Subcutaneous abdominal adipose tissue (tissue), 5 donors: ENCODE measurements around the gene MRPL32.
"Not testable (repeated sequence)": the region's sequence is repeated elsewhere in the genome, so short reads cannot be mapped to it uniquely, and the experiment has no call there.

ENCODE experiments used
- H3K27ac ChIP-seq: one replicate; pipeline ENCODE4 v1.7.0; 2013; ENCODE audit warnings: low read depth, mild to moderate bottlenecking, inconsistent platforms, low read length, moderate library complexity
- H3K27me3 ChIP-seq, 5 donors: one replicate each; pipeline ENCODE4 v1.7.0; 2013; ENCODE audit warnings: low read length in 5 of 5, inconsistent platforms in 1 of 5; ENCODE audit not compliant: control insufficient read depth in 5 of 5, insufficient read depth in 4 of 5
- H3K36me3 ChIP-seq, 5 donors: one replicate each; pipeline ENCODE4 v1.7.0; 2013; ENCODE audit warnings: low read length in 5 of 5; ENCODE audit not compliant: control insufficient read depth in 5 of 5, insufficient read depth in 5 of 5
- H3K4me1 ChIP-seq, 5 donors: one replicate each; pipeline ENCODE4 v1.7.0; 2013; ENCODE audit warnings: low read length in 5 of 5, mild to moderate bottlenecking in 3 of 5, moderate library complexity in 1 of 5; ENCODE audit not compliant: control insufficient read depth in 5 of 5, insufficient read depth in 5 of 5
- H3K4me3 ChIP-seq, 5 donors: one replicate each; pipeline ENCODE4 v1.7.0; 2013; ENCODE audit warnings: low read length in 5 of 5, low read depth in 1 of 5
- H3K9ac ChIP-seq, 5 donors: one replicate each; pipeline ENCODE4 v1.7.0; 2013; ENCODE audit warnings: low read length in 5 of 5, mild to moderate bottlenecking in 4 of 5, moderate library complexity in 3 of 5
- H3K9me3 ChIP-seq, 5 donors: one replicate each; pipeline ENCODE4 v1.7.0; 2013; ENCODE audit warnings: low read length in 5 of 5; ENCODE audit not compliant: control insufficient read depth in 5 of 5
- donor health status: healthy.
- donor health status: healthy.
- donor health status: healthy.
- donor health status: healthy.
- donor health status: healthy.

MRPL32 gene

GRCh38 chr7:42931834-42932651, at the start of gene MRPL32, which contains the start of gene PSMA2:
MRPL32 (plus strand) TSS chr7:42932376; CDS start chr7:42932387, 11 bp downstream.
PSMA2 (minus strand) TSS chr7:42932174; CDS start chr7:42932158, 16 bp downstream.
- Histone ChIP-seq H3K27me3 (no peaks in the 10 kb centered on the region), H3K9ac (peak within 1 kb of the TSS; percentile 93 to 97 (median 94)), H3K36me3 (peaks cover 15 to 23% (median 18%) of the 10 kb centered on the region in 5 donors)

GRCh38 chr7:42883950-42884349, 48.2 kb upstream of the MRPL32 start:
- H3K9ac ChIP-seq, result no peak overlapping the region
- H3K4me3 ChIP-seq, result no peak overlapping the region
- peaks cover 0 to 16% (median 15%) of the 10 kb centered on the region in 5 donors for H3K4me1 ChIP-seq
- H3K27me3 ChIP-seq, result no peaks in the 10 kb centered on the region
- H3K9me3 ChIP-seq, result no peaks in the 10 kb centered on the region
- H3K36me3 ChIP-seq, result no peaks in the 10 kb centered on the region
- no peak overlapping the region for H3K27ac ChIP-seq

More at GRCh38 chr7:42931834-42932651, at the start of gene MRPL32, which contains the start of gene PSMA2:
- Histone ChIP-seq H3K4me3 (peak within 1 kb of the TSS; percentile 90 to 98 (median 97)), H3K9me3 (no peaks in the 10 kb centered on the region), H3K4me1 (peaks cover 5 to 48% (median 41%) of the 10 kb centered on the region in 5 donors), H3K27ac (peak within 1 kb of the TSS; percentile 97)

- H3K4me1 ChIP-seq, result peaks cover 0 to 26% (median 16%) of the 10 kb centered on the region in 5 donors
- not testable (repeated sequence) for H3K9me3 ChIP-seq, H3K9ac ChIP-seq, H3K27ac ChIP-seq, H3K36me3 ChIP-seq, H3K27me3 ChIP-seq, H3K4me3 ChIP-seq
Observed at GRCh38 chr7:42885183-42885582, 47.0 kb upstream of the MRPL32 start.

- Histone ChIP-seq H3K4me3 (no peak overlapping the region), H3K36me3 (no peaks in the 10 kb centered on the region), H3K27ac (no peak overlapping the region), H3K9me3 (no peaks in the 10 kb centered on the region), H3K27me3 (no peaks in the 10 kb centered on the region), H3K9ac (no peak overlapping the region), H3K4me1 (peaks cover 0 to 26% (median 16%) of the 10 kb centered on the region in 5 donors)
Observed at GRCh38 chr7:42886129-42886528, 46.0 kb upstream of the MRPL32 start.

- Histone ChIP-seq H3K27me3 (no peaks in the 10 kb centered on the region), H3K9ac (no peak overlapping the region), H3K27ac (no peak overlapping the region), H3K9me3 (no peaks in the 10 kb centered on the region), H3K36me3 (no peaks in the 10 kb centered on the region), H3K4me3 (no peak overlapping the region), H3K4me1 (peaks cover 0 to 26% (median 16%) of the 10 kb centered on the region in 5 donors)
Observed at GRCh38 chr7:42886893-42887505, 45.2 kb upstream of the MRPL32 start.

- Histone ChIP-seq H3K9me3 (no peaks in the 10 kb centered on the region), H3K27ac (no peak overlapping the region), H3K27me3 (no peaks in the 10 kb centered on the region), H3K4me3 (peak overlapping the region in 1 of 5 donors; percentile 29), H3K36me3 (no peaks in the 10 kb centered on the region), H3K9ac (no peak overlapping the region), H3K4me1 (peaks cover 0 to 19% (median 8%) of the 10 kb centered on the region in 5 donors)
Observed at GRCh38 chr7:42893346-42894240, 38.6 kb upstream of the MRPL32 start.

GRCh38 chr7:42900842-42901241, 31.3 kb upstream of the MRPL32 start:
- H3K9me3 ChIP-seq, result no peaks in the 10 kb centered on the region
- H3K4me3 ChIP-seq, result no peak overlapping the region
- H3K9ac ChIP-seq, result no peak overlapping the region
- H3K4me1 ChIP-seq, result no peaks in the 10 kb centered on the region
- H3K27ac ChIP-seq, result no peak overlapping the region
- no peaks in the 10 kb centered on the region for H3K36me3 ChIP-seq
- no peaks in the 10 kb centered on the region for H3K27me3 ChIP-seq

- no peaks in the 10 kb centered on the region for H3K27me3 ChIP-seq
- H3K27ac ChIP-seq, result no peak overlapping the region
- H3K9ac ChIP-seq, result no peak overlapping the region
- no peaks in the 10 kb centered on the region for H3K36me3 ChIP-seq
- H3K4me1 ChIP-seq, result no peaks in the 10 kb centered on the region
- H3K9me3 ChIP-seq, result no peaks in the 10 kb centered on the region
- H3K4me3 ChIP-seq, result no peak overlapping the region
Observed at GRCh38 chr7:42902331-42902730, 29.8 kb upstream of the MRPL32 start.

- Histone ChIP-seq H3K36me3 (no peaks in the 10 kb centered on the region), H3K4me1 (peaks cover 2 to 13% (median 9%) of the 10 kb centered on the region in 5 donors), H3K4me3 (no peak overlapping the region), H3K9ac (no peak overlapping the region), H3K27me3 (no peaks in the 10 kb centered on the region), H3K9me3 (no peaks in the 10 kb centered on the region), H3K27ac (no peak overlapping the region)
Observed at GRCh38 chr7:42906181-42906580, 26.0 kb upstream of the MRPL32 start.
